NOMO-1 (cell line): Measurements from ENCODE around the gene C1QTNF5.

Source experiments
- DNase-seq, 2 experiments: peaks; one replicate each; lab custom pipeline; 2025; ENCODE audit not compliant: unreplicated experiment in 2 of 2; lab: John Stamatoyannopoulos, UW

Gene C1QTNF5

DNA sequence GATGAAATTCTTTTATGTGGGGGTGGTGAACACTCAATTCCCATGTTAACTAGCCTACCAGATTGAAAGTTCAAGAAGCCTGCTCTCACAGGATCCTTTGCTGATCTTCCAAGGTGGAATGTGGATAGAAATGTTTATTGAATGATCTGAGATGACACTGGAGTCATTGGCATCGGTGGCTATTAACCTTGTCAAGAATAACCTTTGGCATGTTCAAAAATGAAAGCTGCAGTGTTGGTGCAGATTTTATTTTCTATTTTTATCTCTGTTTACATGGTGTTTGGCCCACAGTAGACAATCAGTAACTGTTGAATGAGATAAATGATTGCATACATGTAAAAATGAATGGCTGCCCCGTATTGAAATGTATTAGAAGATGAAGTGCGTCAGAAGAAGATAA lies 42.7 kb downstream of the C1QTNF5 start:
- no peak for DNase-seq

DNA sequence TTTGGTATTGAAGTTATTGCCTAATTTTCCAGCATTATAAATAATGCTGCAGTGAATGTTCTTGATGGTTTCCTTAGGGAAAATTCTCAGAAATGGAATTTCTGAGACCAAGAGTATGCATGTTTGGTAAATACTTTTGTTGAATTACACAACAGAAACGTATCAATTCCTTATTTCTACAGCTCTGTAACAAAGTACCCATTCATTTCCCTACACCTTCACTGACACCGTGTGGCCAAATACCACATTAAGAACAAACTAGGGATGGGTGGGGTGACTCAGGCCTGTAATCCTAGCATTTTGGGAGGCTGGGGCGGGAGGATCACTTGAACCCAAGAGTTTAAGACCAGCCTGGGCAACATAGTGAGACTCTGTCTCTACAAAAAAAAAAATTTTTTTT lies 45.5 kb downstream of the C1QTNF5 start:
- DNase-seq = peak in 1 of 2 experiments; percentile 5

DNA sequence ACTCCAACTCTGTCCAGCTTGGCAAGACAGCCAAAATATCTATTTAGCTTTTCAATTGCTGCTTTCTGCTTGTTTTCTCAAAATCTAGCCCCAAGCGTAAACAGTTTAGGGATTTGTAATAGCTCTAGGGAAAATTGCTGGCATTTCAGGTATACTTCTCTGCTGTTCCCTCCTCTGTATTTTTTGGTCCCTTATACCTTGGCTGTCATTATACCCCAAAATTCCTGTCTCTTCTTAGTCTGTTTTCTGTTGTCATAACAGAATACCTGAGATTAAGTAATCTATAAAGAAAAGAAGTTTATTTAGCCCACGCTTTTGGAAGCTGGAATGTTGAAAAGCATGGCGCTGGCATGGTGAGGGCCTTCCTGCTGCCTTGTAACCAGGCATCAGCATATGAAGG lies 47.2 kb downstream of the C1QTNF5 start:
- DNase-seq = no peak

DNA sequence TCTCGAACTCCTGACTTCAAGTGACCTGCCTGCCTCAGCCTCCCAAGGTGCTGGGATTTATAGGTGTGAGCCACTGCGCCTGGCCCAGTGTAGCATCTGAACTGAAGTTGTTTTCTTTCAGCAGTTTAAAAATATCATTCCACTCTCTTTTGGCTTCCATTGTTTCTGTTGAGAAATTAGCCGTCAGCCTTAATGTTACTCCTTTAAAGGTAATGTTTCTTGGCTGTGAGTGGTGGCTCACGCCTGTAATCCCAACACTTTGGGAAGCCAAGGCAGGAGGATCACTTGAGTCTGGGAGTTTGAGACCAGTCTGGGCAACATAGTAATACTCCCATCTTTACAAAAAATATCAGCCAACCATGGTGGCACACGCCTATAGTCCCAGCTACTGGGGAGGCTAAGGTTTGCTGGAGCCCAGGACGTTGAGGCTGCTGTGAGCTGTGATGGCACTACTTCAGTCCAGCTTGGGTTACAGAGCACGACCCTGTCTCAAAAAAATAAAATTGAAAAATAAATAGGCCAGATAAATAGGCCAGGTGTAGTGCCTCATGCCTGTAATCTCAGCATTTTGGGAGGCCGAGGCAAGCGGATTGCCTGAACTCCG lies 49.7 kb downstream of the C1QTNF5 start:
- DNase-seq = no peak
